ENCODE results near the gene RGS6. TPM values are rescaled to one million over a fixed set of nuclear protein-coding genes. Genes with fewer than 3 reads are reported as not detected.

Gene RGS6
- polyA plus RNA-seq, 1 donor = 7.6 TPM

DNA sequence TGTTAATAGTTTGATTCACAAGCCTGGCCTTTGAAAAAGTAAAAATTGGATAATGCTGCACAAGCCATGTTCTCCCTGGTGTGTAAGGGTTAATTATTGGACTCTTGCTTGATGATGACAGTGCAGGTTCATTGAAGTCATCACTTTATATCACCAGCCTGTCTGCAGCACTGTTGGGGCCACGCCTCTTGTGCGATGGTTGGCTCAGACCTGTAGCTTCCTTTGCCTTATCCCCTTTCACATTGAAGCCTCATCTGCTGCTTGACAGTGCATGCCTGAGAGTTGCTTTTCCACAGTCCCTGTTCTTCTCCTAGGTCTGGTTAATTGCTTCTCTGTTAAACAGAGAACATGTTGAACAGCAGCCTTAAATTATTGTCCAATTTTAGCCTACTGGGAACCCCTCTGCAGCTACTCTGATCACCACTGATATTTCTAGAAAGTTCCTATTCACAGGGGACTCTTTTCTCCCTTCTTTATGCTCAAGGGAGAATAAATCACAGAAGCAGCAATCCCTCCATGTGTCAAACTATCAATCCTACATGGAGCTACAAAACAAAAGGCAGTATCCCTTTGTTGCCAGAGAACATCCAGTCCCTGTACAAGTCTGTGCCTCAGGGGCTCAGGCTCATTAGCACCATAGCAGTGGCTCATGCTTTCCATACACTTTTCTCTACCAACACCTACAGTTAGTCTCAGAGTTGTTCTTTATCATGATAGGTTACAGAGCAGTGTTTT, 322.1 kb downstream of the RGS6 start:
- DNase-seq = no peak

GRCh38 chr14:72254937-72255472, 322.8 kb downstream of the RGS6 start:
- no peak for DNase-seq

- DNase-seq = no peak
Measured at GRCh38 chr14:72256055-72256454, 323.8 kb downstream of the RGS6 start.

DNA sequence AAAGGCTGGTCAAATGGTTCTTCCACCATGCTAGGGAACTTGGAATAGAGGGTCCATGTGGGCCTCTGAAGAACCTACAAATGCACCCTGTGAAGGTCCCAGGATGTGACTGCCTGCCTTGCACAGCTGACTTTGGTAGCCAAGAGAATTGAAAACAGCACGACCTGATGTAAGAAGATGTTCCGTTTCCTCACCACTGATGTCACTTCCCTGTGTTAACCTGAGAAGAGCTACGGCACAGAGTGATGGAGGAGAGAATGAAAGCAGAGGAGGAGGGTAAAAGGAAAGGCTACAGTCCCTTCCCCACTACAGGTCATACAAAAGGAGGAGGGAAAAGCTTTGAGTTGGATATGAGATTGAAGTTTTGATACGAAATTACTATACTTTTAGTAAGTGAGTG, 328.8 kb downstream of the RGS6 start:
- no peak for DNase-seq

DNA sequence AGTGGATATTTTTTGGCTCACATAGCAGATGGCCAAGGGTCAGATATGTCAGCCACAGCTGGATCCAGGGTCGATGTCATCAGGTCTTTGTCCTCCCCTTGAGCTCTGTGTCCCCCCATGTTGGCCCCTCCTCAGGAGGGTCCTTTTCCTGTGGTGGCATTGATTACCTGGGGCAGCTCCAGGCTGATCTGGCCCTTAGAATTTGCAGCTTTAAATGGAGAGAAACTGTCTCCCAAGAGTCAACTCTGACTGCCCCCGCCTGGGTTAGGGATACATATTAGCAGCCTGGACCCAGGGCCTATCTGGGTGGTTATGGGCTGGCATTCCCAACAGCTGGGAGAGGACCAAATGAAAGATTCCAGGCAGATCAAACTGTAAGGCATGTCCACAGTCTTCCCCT, 330.5 kb downstream of the RGS6 start:
- no peak for DNase-seq

- no peak for DNase-seq
Measured at GRCh38 chr14:72264716-72265115, 332.5 kb downstream of the RGS6 start.

GRCh38 chr14:72270147-72270727, 338.0 kb downstream of the RGS6 start:
- DNase-seq = no peak

DNA sequence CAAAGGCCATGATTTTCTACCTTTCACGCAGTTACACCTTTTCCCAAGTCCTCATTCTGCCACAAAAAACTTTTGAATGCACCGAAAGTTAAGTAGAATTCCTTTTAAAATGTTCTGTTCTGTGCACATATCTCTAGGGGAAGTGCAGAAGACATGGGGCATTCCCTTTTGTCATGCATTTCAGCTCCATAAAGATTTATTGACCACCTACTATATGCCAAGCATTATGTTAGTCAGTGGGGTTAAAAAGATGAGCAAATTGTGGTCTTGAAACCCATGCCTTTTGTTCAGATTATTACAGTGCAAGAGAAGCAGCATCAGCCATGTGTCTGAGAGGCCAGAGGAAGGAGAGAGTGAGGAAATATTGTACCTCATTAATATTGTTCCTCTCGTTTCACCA, 338.5 kb downstream of the RGS6 start:
- no peak for DNase-seq

DNA sequence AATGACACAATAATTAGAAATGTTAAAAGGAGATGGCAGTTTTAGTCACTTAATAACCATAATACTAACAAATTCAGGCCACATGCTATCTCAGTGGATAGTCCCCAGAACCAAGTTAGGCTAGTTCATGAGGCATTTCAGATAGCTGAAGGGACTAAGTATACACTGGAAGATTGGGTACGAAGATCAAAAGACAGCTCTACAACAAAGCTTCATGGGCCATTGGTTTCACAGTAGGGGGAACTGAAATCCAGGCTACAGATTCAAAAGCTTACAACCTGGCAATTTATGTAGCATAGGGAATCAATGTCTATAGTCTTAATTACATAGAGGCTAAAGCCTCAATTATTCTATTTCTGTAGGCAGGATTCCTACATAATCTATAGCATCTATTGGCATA, 343.0 kb downstream of the RGS6 start:
- DNase-seq = no peak

GRCh38 chr14:72278316-72278715, 346.1 kb downstream of the RGS6 start:
- no peak for DNase-seq

GRCh38 chr14:72284176-72284575, 351.9 kb downstream of the RGS6 start:
- DNase-seq = no peak

GRCh38 chr14:72290241-72290640, 358.0 kb downstream of the RGS6 start:
- DNase-seq = no peak

GRCh38 chr14:72291908-72292688, 359.9 kb downstream of the RGS6 start:
- DNase-seq = peak; percentile 73

- DNase-seq = no peak
Measured at GRCh38 chr14:72292689-72293024, 360.4 kb downstream of the RGS6 start.

DNA sequence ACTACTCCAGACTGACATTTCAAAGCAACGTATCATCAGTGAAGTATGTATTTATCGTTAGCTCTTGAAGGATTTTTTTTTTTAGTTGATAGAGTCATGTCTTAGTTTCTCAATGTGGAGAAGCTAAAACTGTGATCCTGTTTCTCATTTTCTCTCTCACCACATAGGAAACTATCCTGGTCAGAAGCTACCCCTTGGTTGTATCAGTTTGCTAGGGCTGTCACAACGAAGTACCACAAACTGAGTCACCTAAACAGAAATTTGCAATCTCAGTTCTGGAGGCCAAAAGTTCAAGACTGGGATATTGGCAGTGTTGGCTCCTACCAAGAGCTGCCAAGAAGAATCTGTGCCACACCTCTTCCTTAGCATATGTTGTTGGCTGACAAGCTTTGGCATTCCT, 369.1 kb downstream of the RGS6 start:
- DNase-seq = no peak

GRCh38 chr14:72303930-72304329, 371.7 kb downstream of the RGS6 start:
- no peak for DNase-seq

DNA sequence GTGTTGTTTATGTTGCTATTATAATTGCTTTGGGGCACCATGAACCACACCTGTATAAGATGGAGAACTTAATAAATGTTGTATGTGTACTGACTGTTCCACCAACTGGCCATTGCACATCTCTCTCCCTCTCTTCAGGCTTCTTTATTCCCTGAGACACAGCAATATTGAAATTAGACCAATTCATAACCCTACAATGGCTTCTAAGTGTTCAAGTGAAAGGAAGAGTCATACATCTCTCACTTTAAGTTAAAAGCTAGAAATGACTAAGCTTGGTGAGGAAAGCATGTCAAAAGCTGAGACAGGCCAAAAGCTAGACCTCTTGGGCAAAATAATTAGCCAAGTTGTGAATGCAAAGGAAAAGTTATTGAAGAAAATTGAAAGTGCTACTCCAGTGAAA, 373.3 kb downstream of the RGS6 start:
- DNase-seq = no peak

DNA sequence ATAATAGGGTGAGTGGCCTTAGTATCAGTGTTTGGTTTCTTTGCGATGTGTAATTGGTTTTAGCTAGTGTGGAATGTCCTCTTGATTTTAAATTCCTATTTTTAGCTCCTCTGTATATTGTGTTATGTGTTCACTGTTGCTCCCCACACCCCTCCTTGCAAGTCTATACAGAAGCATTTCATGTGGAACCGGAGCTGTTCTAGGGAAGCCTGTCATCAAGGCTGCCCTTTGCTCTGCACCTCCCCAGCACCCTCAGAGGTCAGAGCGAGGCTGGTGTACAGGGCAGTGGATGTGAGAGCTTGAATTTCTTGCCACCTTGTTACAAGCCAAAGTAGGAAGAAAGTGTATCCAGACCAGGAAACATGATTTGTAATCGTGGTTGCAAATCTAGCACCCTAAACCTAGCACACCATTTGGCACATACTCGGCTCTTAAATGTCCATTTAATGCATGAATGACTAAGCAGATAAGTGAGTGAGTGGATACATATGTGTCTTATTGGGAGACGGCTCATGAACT, 376.8 kb downstream of the RGS6 start:
- DNase-seq = no peak

GRCh38 chr14:72311116-72311515, 378.9 kb downstream of the RGS6 start:
- no peak for DNase-seq

DNA sequence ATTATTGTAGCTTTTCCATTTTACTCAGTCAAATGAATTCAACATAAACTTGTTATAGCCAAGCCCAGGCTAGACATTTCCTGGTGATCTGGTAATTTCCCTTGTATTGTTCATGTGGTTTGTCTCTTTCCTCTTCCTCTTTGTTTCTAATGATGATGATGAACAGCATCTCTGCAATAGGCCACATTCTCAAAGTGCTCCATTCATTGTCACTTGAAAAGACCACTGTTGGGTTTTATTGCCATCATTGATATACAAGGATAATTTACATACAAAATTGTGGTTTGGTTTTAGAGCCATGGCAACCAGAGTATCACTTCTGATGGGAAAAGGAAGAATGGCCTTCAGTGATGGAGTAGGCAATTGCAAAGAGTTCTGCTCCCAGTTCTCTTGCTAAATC, 379.3 kb downstream of the RGS6 start:
- no peak for DNase-seq

DNA sequence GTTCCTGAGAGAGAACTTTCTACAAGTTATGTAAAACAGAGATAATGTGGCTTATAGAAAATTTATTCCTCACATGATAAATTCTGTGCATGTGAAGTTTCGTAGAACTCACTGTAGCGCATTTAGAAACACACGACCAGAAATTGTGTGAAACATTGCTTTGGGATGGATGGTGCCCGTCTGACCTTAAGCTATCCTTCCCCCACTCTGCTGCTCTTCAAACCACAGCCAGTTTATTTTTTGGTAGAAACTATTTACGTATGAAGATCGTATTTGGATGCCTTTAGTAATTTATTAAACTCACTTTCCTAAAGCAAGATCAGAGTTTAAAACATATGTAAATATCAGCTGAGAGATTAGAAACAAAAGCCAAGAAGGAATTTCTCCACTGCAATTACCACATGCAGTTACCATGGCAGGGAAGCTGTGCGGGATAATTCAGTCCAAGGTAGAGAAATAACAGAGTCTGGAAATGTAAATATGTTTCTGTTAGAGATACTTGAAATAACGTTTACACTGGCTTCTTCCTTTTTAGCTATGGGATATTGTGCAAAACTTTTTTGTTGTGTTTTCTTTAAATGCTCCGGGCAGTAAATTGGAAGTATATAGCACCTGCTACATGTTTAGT, 382.7 kb downstream of the RGS6 start:
- DNase-seq = no peak

DNA sequence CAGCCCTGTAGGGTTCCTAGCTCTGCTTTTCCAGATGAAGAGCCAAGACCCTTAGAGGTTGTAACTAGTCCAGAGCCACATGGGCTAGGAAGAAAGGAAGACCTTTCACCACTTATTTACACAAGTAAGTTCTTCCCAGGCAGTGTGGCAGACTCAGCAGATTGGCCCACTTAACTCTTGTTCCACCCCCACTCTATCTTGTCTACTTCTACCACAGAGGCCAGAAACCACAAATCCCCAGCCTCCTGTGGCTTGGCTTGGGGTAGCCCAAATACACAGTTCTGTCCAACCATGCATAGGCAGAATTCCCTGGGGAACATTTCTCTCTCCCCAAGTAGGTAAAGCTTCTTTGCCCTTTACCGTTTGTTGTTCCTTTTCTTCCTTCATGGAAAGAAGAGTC, 383.5 kb downstream of the RGS6 start:
- DNase-seq = no peak

DNA sequence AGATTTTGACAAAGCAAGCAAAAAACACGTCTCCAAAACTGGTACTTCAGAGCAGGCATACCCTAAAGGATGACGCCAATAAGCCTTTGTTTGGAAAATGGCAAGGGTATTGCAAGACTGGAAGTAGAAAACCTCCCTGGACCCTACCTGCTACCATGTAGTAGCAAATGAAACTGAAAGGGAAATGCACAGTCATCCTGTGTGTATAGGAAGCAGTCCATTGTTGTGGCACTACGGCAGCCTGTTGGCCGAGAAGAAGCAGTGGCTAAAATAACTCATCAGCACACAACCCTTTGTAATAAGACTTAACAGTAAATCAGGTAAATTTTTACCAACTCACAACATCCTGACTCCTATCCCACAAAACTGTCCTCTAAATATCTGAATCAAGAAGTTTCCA, 386.4 kb downstream of the RGS6 start:
- no peak for DNase-seq

Data from hindlimb muscle (tissue), 1 donor.